Putamen (tissue), 1 donor: ENCODE measurements around the gene GLRX5.

Source experiments
- DNase-seq: peaks from one replicate; pipeline ENCODE4 v3.0.0-alpha.2; 2016; ENCODE audit warnings: low spot score

Gene GLRX5

GRCh38 chr14:95518045-95518751, 16.7 kb upstream of the GLRX5 start:
- no peak for DNase-seq

- DNase-seq, result no peak
Measured at GRCh38 chr14:95519699-95520098, 15.2 kb upstream of the GLRX5 start.

GRCh38 chr14:95520346-95520745, 14.5 kb upstream of the GLRX5 start:
- no peak for DNase-seq

- no peak for DNase-seq
Measured at GRCh38 chr14:95521001-95521400, 13.8 kb upstream of the GLRX5 start.

GRCh38 chr14:95522116-95522515, 12.7 kb upstream of the GLRX5 start:
- DNase-seq, result no peak

- DNase-seq, result no peak
Measured at GRCh38 chr14:95522556-95522955, 12.3 kb upstream of the GLRX5 start.

GRCh38 chr14:95523051-95523814, 11.6 kb upstream of the GLRX5 start:
- DNase-seq, result no peak

GRCh38 chr14:95523815-95524448, 10.9 kb upstream of the GLRX5 start:
- no peak for DNase-seq

- DNase-seq, result no peak
Measured at GRCh38 chr14:95524706-95525512, 9.9 kb upstream of the GLRX5 start.

- no peak for DNase-seq
Measured at GRCh38 chr14:95525999-95526398, 8.9 kb upstream of the GLRX5 start.

- no peak for DNase-seq
Measured at GRCh38 chr14:95526483-95527386, 8.1 kb upstream of the GLRX5 start.

GRCh38 chr14:95527387-95528002, 7.4 kb upstream of the GLRX5 start:
- DNase-seq, result no peak

- no peak for DNase-seq
Measured at GRCh38 chr14:95529216-95529615, 5.6 kb upstream of the GLRX5 start.

- DNase-seq, result no peak
Measured at GRCh38 chr14:95530473-95531276, 4.2 kb upstream of the GLRX5 start.

GRCh38 chr14:95531473-95531872, 3.4 kb upstream of the GLRX5 start:
- DNase-seq, result no peak

- no peak for DNase-seq
Measured at GRCh38 chr14:95531969-95532368, 2.9 kb upstream of the GLRX5 start.

- DNase-seq, result no peak
Measured at GRCh38 chr14:95533391-95533821, 1.4 kb upstream of the GLRX5 start.

- DNase-seq, result no peak
Measured at GRCh38 chr14:95533822-95534221, 1.0 kb upstream of the GLRX5 start.

- DNase-seq, result no peak
Measured at GRCh38 chr14:95535226-95536021, 574 bp downstream of the GLRX5 start.
